Activated T-helper 1 cell treated with anti-CD3 and anti-CD28 coated beads, Interleukin-12 subunit alpha, Interleukin-12 subunit beta, Interleukin-2, Interleukin-4 antibody, amounts not matched to agents 30 ng/mL and 10 ng/mL and 1 ng/mL, durations not matched to agents 14 hours and 24 hours and 36 hours (primary cell): ENCODE results near the gene NR3C2. TPM values are rescaled to one million over a fixed set of nuclear protein-coding genes. Genes with fewer than 3 reads are reported as not detected.
A peak's percentile ranks its signal among the peaks of the same experiment; 100 is the strongest.

Source experiments
- DNase-seq: peaks from one replicate; pipeline ENCODE4 v3.0.0; 2021; ENCODE audit warnings: low spot score
- H3K27ac Mint-ChIP-seq: one replicate; pipeline ENCODE4 v1.8.0; 2021; ENCODE audit warnings: mild to moderate bottlenecking, mixed read lengths
- H3K27me3 Mint-ChIP-seq: one replicate; pipeline ENCODE4 v1.8.0; 2022; ENCODE audit warnings: mild to moderate bottlenecking, moderate library complexity, mixed read lengths; ENCODE audit not compliant: insufficient read depth
- H3K36me3 Mint-ChIP-seq: one replicate; pipeline ENCODE4 v1.8.0; 2021; ENCODE audit warnings: low read depth, mixed read lengths
- H3K4me1 Mint-ChIP-seq: one replicate; pipeline ENCODE4 v1.8.0; 2021; ENCODE audit warnings: low read depth, mixed read lengths
- H3K4me3 Mint-ChIP-seq: one replicate; pipeline ENCODE4 v1.8.0; 2021; ENCODE audit warnings: mild to moderate bottlenecking, moderate library complexity, mixed read lengths
- H3K9me3 Mint-ChIP-seq: one replicate; pipeline ENCODE4 v1.8.0; 2021; ENCODE audit warnings: mixed read lengths
- intact Hi-C: fragments of 100-400 bp; cut with micrococcal nuclease; formaldehyde crosslinking; loops from one replicate; pipeline ENCODE4 v1.15.1; 2024
- total RNA-seq: library from RNA; stranded (reverse); gene quantifications from 2 replicates; pipeline ENCODE4 v1.2.3, GENCODE V29; 2022

Gene NR3C2
- total RNA-seq, 1 donor from 2014 or later = 0.29 TPM

- Mint-ChIP-seq H3K9me3 (no peaks in the 10 kb centered on the region), H3K27me3 (no peaks in the 10 kb centered on the region), H3K36me3 (peaks cover 5% of the 10 kb centered on the region), H3K27ac (no peak overlapping the region), H3K4me1 (no peaks in the 10 kb centered on the region), H3K4me3 (no peak overlapping the region)
- DNase-seq = no peak
- intact Hi-C loops = no loop called here
Observed at GRCh38 chr4:148068065-148068911, 373.9 kb downstream of the NR3C2 start.

DNA sequence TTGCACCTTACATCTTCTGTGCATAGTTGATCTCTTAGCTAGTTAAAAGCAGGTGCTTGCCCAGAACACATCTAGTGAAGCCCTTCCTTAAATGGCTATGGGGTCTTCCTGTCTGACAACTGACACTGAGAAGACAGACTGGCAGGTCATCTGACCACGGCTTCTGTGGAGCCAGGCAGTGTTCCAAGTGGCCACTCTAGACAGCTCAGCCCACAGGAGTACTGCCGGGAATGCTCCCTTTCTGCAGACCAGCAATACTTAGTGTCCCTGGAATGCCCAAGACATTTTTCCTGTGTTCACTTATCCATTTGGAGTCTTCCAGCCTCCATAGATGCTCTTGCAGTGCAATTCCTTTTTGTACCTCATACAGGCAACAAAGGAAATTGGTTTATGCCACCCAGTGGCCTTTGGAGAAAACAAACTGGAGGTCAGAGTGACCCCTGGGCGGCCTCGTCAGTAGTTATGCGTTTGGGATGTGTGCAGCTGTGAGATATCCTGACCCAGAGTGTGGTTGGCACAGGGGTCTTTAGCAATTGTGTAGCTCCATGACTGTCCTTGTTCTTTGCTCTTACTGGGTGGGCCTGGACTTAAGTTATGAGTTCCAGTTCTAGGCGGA lies 374.8 kb downstream of the NR3C2 start:
- Mint-ChIP-seq H3K36me3 (peaks cover 2% of the 10 kb centered on the region), H3K27ac (no peak overlapping the region), H3K4me3 (no peak overlapping the region), H3K9me3 (no peaks in the 10 kb centered on the region), H3K27me3 (no peaks in the 10 kb centered on the region), H3K4me1 (no peaks in the 10 kb centered on the region)
- intact Hi-C loops = no loop called here
- no peak for DNase-seq

GRCh38 chr4:148065075-148065474 lies 377.1 kb downstream of the NR3C2 start:
- Mint-ChIP-seq H3K4me3 (no peak overlapping the region), H3K27ac (no peak overlapping the region), H3K27me3 (no peaks in the 10 kb centered on the region), H3K36me3 (peaks cover 2% of the 10 kb centered on the region), H3K4me1 (peaks cover 17% of the 10 kb centered on the region), H3K9me3 (no peaks in the 10 kb centered on the region)
- intact Hi-C loops = no loop called here
- DNase-seq = no peak

DNA sequence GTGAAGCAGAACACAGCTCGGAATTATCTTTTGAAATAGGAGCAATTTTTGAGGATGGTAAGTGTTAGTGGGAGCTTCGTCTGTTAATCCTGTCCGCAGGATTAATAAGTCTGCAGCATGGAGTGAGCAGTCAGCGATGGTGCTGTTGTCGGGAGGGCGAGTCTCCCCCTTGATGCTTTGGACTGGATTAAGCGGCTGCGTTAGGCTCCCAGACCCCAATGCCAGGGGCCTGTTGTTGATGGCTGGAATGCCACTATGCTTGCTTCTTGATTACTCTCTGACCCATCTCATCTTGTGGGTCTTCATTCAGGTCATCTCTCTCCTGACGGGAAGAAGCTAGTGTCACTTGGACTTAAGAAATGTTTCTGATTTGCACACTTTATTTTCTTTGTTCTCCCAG lies 377.8 kb downstream of the NR3C2 start:
- H3K9me3 Mint-ChIP-seq = no peaks in the 10 kb centered on the region
- intact Hi-C loops = loop anchor here (5.0 kb wide), 1 partner anchor 378 kb away; the partner anchor contains the start of gene NR3C2
- H3K27ac Mint-ChIP-seq = no peak overlapping the region
- no peak overlapping the region for H3K4me3 Mint-ChIP-seq
- no peak for DNase-seq
- peaks cover 22% of the 10 kb centered on the region for H3K4me1 Mint-ChIP-seq
- H3K36me3 Mint-ChIP-seq = peaks cover 2% of the 10 kb centered on the region
- H3K27me3 Mint-ChIP-seq = no peaks in the 10 kb centered on the region

DNA sequence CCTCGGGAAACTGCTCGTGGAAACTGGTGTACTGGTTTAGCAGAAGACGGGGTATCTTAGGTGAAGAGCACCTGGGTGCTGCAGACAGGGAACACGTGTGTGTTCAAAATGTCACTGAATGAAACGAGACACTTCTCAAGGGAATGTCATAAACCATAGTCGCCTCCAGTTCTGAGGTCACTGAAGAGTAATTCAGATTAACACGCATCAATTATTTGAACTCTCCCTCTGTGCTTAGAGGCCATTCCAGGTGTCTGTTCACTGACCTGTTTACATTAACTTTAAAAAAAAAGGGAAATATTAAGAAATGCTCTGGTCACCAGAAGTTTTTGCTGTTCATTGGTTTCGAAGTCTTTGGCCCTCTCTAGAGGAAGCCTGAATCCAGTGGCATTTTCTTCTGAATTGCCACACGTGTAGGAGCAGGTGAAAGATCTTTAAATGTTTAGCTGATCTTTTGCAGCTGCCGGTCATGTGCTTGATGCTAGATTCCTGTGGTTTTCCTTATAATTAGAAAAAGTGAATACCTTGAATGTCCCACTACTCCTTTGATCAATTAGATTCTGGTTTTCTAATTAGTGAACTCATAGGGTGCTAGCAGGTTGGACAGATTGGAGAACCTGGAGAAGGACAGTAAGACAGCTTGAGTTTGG lies 379.8 kb downstream of the NR3C2 start:
- Mint-ChIP-seq H3K4me3 (no peak overlapping the region), H3K4me1 (peaks cover 41% of the 10 kb centered on the region), H3K9me3 (no peaks in the 10 kb centered on the region), H3K36me3 (peaks cover 2% of the 10 kb centered on the region), H3K27ac (no peak overlapping the region), H3K27me3 (no peaks in the 10 kb centered on the region)
- no peak for DNase-seq
- intact Hi-C loops = loop anchor here (5.0 kb wide), 1 partner anchor 380 kb away; the partner anchor contains the start of gene NR3C2

- H3K36me3 Mint-ChIP-seq = peaks cover 2% of the 10 kb centered on the region
- peaks cover 47% of the 10 kb centered on the region for H3K4me1 Mint-ChIP-seq
- no peak for DNase-seq
- no peaks in the 10 kb centered on the region for H3K9me3 Mint-ChIP-seq
- intact Hi-C loops = loop anchor here (2.0 to 5.0 kb wide), 2 partner anchors 119 to 381 kb away; partner anchors contain the start of gene NR3C2
- H3K4me3 Mint-ChIP-seq = no peak overlapping the region
- H3K27ac Mint-ChIP-seq = no peak overlapping the region
- no peaks in the 10 kb centered on the region for H3K27me3 Mint-ChIP-seq
Observed at GRCh38 chr4:148061795-148062194, 380.4 kb downstream of the NR3C2 start.

DNA sequence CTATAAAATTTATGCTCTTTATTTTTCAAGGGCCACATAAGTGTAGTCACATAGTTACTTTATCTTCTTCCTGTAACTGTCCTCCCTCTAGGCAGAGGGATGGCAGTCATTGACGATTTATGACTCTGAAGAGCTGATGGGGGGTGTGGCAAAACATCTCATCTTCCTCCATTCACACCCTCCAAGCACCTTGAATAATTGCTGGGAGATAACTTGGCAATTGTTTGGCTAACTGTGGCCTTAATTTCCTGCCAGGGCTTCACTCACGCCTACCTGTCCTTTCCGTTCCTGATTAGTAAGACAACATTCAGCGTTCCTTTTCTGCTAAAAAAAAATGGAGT lies 381.1 kb downstream of the NR3C2 start:
- Mint-ChIP-seq H3K9me3 (no peaks in the 10 kb centered on the region), H3K27ac (no peak overlapping the region), H3K4me3 (peak overlapping the region; percentile 67), H3K36me3 (peaks cover 2% of the 10 kb centered on the region), H3K4me1 (peaks cover 54% of the 10 kb centered on the region), H3K27me3 (no peaks in the 10 kb centered on the region)
- DNase-seq = no peak
- intact Hi-C loops = loop anchor here (2.0 to 5.0 kb wide), 2 partner anchors 118 to 381 kb away; partner anchors contain the start of gene NR3C2

- DNase-seq = peak; percentile 10
- Mint-ChIP-seq H3K27ac (peak overlapping the region; percentile 74), H3K27me3 (no peaks in the 10 kb centered on the region), H3K4me1 (peaks cover 60% of the 10 kb centered on the region), H3K4me3 (peak overlapping the region; percentile 67), H3K9me3 (no peaks in the 10 kb centered on the region), H3K36me3 (peaks cover 2% of the 10 kb centered on the region)
- intact Hi-C loops = loop anchor here (2.0 to 5.0 kb wide), 2 partner anchors 118 to 382 kb away; partner anchors contain the start of gene NR3C2
Observed at GRCh38 chr4:148060264-148061140, 381.7 kb downstream of the NR3C2 start.

DNA sequence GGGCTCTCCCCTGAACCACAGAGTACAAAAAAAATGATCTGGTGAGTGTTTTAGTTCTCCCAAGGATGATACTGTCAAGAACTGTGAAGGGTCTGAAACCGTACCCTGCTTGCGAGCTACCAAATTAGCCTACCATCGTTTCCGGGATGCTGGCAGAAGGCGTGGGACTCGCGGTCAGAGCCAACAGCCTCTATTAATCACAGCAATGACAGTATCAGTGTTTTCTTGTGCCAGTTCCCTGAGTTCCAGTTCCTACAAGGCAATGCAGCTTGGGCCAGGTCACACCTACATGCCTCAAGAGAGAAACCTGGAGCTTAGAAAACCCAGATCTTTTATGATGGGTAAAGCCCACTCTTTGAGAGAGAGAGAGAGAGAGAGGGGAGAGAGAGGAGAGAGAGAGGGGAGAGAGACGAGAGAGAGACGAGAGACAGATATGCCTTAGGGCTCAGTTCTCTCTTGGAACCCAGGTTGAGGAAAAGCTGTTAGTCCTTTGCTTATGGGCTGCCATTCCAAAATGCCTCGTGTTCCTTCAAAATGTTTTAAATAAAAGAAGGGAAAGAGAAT lies 382.5 kb downstream of the NR3C2 start:
- no peaks in the 10 kb centered on the region for H3K27me3 Mint-ChIP-seq
- intact Hi-C loops = loop anchor here (2.0 to 10.0 kb wide), 4 partner anchors 117 to 445 kb away; partner anchors contain the start of genes NR3C2 and TMEM184C
- H3K27ac Mint-ChIP-seq = no peak overlapping the region
- H3K4me1 Mint-ChIP-seq = peaks cover 62% of the 10 kb centered on the region
- peak overlapping the region; percentile 16 for H3K4me3 Mint-ChIP-seq
- no peaks in the 10 kb centered on the region for H3K36me3 Mint-ChIP-seq
- DNase-seq = no peak
- H3K9me3 Mint-ChIP-seq = no peaks in the 10 kb centered on the region

- H3K4me1 Mint-ChIP-seq = peaks cover 77% of the 10 kb centered on the region
- no peaks in the 10 kb centered on the region for H3K9me3 Mint-ChIP-seq
- no peaks in the 10 kb centered on the region for H3K36me3 Mint-ChIP-seq
- H3K27me3 Mint-ChIP-seq = no peaks in the 10 kb centered on the region
- DNase-seq = no peak
- intact Hi-C loops = loop anchor here (10.0 kb wide), 2 partner anchors 157 to 443 kb away; partner anchors contain the start of gene TMEM184C
- H3K27ac Mint-ChIP-seq = no peak overlapping the region
- H3K4me3 Mint-ChIP-seq = no peak overlapping the region
Observed at GRCh38 chr4:148057984-148058859, 384.0 kb downstream of the NR3C2 start.

GRCh38 chr4:148057516-148057915 lies 384.7 kb downstream of the NR3C2 start:
- Mint-ChIP-seq H3K4me1 (peaks cover 84% of the 10 kb centered on the region), H3K9me3 (no peaks in the 10 kb centered on the region), H3K27ac (no peak overlapping the region), H3K36me3 (no peaks in the 10 kb centered on the region), H3K4me3 (no peak overlapping the region), H3K27me3 (no peaks in the 10 kb centered on the region)
- intact Hi-C loops = loop anchor here (10.0 kb wide), 2 partner anchors 157 to 443 kb away; partner anchors contain the start of gene TMEM184C
- DNase-seq = no peak
